GM19238 (cell line): ENCODE data around the gene SLC9C1.

Experiments used
- DNase-seq: peaks from one replicate; pipeline ENCODE4 v3.0.0; 2011; ENCODE audit warnings: low spot score; ENCODE audit not compliant: insufficient read length

SLC9C1 gene

DNA sequence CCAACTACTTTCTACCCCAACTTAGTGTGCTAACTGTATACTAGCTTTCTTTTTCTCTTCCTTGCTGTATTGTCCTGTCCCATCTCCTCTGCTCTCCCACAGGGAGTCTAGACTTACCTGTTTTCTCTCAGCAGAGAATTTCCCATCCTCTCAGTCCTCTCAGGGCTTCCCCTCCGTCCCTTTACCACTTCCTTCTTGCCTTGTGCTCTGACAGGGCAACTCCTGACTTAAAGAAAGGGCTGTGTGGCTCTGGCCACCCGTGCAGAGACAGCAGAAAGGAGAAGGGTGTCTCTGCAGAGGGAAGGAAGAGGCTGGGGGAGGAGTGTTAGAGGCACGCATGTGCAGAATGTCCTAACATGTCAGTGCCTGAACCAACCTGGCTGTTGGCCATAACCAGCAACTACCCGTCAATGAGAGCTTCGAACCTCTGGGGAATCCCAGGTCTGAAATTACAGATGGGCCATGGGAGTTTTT is 161.0 kb downstream of the SLC9C1 start, which contains the start of gene GCSAM:
TSS of gene GCSAM (minus strand) at position 274 of the 474 bp plus-strand sequence. CDS start at position 146, 128 bp downstream.
- no peak for DNase-seq

DNA sequence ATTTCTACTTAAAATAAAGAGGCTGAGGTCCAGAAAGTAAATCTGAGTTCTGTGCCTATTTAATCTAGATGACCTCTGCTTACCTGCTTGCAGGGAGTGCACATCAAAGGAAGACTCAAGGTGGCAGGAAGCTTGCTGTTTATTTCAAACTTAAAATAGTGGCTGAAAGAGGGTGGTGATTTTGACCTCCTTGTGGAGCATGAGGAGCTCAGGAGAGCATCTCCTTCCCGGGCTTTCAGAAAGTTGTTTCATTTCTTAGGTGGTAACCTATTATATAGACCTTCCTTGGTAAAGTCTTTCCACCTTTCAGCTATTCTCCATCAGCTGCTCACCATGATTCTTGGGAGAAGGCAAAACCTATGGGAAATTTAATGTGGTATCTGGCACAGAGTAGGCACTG is 161.5 kb downstream of the SLC9C1 start:
- DNase-seq = no peak

DNA sequence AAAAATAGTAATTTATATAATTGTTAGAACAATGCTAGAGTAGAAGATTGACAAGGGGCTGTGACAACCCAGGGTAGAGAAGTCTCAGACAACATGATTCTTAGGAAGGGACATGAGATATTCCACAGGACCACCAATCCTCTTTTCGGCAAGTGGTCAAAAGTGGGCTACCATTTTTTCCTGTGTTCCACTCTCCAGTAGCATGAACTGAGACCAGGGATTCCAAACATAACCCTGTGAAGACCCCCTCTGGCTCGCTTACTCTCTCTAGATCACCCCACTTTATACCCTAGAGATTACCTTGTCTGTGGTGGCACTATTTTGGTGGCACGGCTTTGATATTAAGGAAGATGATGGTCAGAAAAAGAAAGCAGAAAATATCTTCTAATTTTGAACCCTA is 161.9 kb downstream of the SLC9C1 start:
- no peak for DNase-seq

GRCh38 chr3:112131111-112131510 is 162.9 kb downstream of the SLC9C1 start:
- DNase-seq = no peak

DNA sequence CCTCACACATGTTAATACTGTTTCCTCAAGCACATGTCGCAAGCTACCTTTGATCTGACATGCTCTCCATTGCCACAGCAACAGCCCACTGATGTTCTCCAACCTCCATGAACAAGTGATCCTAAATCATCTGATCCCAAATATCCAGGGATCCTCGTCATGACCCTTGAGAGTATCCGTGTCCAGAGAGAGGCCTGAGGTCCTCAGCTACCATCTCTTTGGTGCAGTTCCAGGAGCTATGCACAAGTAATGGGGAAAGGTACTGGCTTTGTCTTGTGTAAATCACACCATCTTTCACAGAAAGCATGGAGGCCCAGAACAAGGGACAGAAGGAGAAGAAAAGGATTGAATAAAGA is 163.4 kb downstream of the SLC9C1 start:
- DNase-seq = no peak

- DNase-seq = no peak
These were observed 163.9 kb downstream of the SLC9C1 start for GRCh38 chr3:112129925-112130637.

DNA sequence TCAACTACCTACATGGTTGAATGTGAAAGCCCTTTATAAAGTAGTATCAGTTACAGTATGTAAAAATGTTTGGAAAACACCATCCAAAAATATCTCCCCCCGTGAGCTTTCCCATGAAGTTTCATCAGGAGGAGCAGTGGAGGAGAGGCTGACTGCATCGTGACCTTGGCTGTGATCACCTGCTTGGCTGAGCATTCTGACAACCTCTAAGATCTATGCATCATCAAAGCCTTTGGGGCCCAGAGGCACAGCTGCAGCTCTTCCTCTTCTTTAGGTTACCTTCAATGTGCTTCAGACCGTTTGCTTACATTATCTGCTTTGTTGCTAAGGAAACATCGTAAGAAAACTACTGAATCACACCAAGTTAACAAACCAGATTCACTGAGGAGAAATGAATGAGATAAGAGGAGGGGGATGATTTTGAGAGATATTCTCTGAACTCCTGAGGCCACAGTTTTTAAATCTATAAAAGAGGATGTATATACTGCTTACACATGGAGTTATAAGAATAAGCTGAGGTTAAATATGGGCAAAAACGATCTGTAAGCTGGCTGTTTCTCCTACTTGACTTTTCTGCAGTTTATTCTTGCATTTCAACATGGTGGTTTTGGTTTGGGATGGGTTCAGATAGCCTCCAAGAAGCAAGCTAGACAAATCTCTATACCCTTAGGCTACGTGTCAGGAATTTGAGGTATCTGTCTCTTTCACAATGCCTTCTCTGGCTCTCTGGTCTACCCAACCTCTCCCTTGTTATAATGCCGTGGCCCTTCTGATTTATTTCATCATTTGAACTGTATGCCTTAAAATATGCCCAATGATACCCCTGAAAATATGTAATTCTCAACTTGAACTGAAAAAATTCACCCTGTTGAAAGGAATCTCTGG is 164.9 kb downstream of the SLC9C1 start:
- DNase-seq = no peak

- DNase-seq = no peak
These were observed 166.2 kb downstream of the SLC9C1 start for GRCh38 chr3:112127522-112128494.

DNA sequence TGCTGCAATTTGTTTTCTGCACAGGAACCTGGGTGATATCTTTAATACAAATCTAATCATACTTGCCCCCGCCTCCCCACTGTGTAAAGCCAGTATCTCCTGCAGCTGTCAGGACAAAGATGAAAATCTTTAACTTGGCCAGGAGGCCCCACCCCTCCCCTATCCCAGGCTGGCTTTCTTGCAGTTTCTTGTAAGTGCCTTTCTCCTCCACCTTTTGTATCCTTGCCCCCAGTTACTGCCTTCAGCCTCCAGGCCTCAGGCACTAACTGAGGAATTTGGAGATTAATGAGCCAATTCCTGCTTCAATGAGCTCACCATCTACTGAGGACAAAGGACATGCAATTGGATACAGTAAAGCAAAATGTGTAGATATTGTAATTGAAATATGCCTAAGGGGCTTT is 167.5 kb downstream of the SLC9C1 start:
- no peak for DNase-seq

- DNase-seq = no peak
These were observed 169.0 kb downstream of the SLC9C1 start for GRCh38 chr3:112124907-112125607.

- no peak for DNase-seq
These were observed 170.5 kb downstream of the SLC9C1 start for GRCh38 chr3:112123548-112123947.

GRCh38 chr3:112122870-112123269 is 171.1 kb downstream of the SLC9C1 start:
- no peak for DNase-seq

GRCh38 chr3:112121577-112122547 is 172.2 kb downstream of the SLC9C1 start:
- DNase-seq = no peak

GRCh38 chr3:112119962-112120836 is 173.8 kb downstream of the SLC9C1 start:
- no peak for DNase-seq

- DNase-seq = no peak
These were observed 176.0 kb downstream of the SLC9C1 start for GRCh38 chr3:112117841-112118571.

GRCh38 chr3:112117415-112117814 is 176.6 kb downstream of the SLC9C1 start:
- DNase-seq = no peak

DNA sequence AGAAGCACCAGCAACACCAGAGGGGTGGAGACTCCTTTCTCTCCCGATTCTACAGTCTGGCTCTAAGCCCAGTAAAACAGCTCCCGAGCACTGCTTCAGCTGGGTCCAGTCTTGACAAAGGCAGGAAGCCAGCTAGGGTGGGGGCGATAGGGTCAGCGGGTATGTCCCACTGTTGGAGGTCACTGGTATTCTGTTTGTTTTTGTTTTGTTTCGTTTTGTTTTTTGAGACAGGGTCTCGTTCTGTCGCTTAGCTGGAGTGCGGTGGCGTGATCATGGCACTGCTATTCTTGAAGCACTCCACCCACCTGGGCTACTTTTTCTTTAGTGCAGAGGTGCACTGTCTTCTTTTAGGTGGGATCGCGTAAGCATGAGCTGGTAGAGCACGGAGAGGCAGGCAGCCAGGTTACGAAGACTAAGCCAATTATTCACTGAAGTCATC is 177.2 kb downstream of the SLC9C1 start:
- no peak for DNase-seq
